Right lobe of liver (tissue), 6 donors: ENCODE results near the gene TMEM154. TPM values are rescaled to one million over a fixed set of nuclear protein-coding genes. Genes with fewer than 3 reads are reported as not detected.
A peak's percentile ranks its signal among the peaks of the same experiment; 100 is the strongest.

Source experiments
- ATAC-seq, 4 donors: fragments of 200-7000 bp; cut with Tn5 transposase; one replicate each; pipeline ENCODE4 v1.9.1; 2020; ENCODE audit warnings: mild to moderate bottlenecking in 4 of 4, moderate library complexity in 4 of 4
- DNase-seq, 3 donors: peaks; one replicate each; pipeline ENCODE4 v3.0.0-alpha.2; 2020
- H3K27ac ChIP-seq, 3 donors: fragments of 200-600 bp; one replicate each; pipeline ENCODE4 v1.8.0; 2022
- H3K27me3 ChIP-seq, 2 donors: fragments of 200-600 bp; one replicate each; pipeline ENCODE4 v1.8.0; 2022
- H3K36me3 ChIP-seq, 4 donors: fragments of 200-600 bp; sonication (generic) in 1 of 4; one replicate each; pipeline versions ENCODE4 v1.5.1 to v1.8.0; 2017 to 2022; ENCODE audit warnings: control low read depth in 1 of 4
- H3K4me1 ChIP-seq, 4 donors: fragments of 200-600 bp; sonication (generic) in 1 of 4; one replicate each; pipeline versions ENCODE4 v1.5.1 to v1.8.0; 2017 to 2022; ENCODE audit warnings: control low read depth in 1 of 4
- H3K4me3 ChIP-seq, 3 donors: fragments of 200-600 bp; one replicate each; pipeline ENCODE4 v1.8.0; 2022
- H3K9me3 ChIP-seq, 4 donors: fragments of 200-600 bp; sonication (generic) in 1 of 4; one replicate each; pipeline versions ENCODE4 v1.5.1 to v1.8.0; 2017 to 2022; ENCODE audit warnings: control low read depth in 1 of 4
- CTCF ChIP-seq, 4 donors: fragments of 200-600 bp in 3 of 4; fragments of 450-650 bp in 1 of 4; IDR thresholded peaks; one replicate each; pipeline versions ENCODE4 v1.5.1 to v1.8.0; 2016 to 2022; ENCODE audit warnings: antibody characterized with exemption in 4 of 4, mild to moderate bottlenecking in 2 of 4
- POLR2A ChIP-seq: fragments of 450-650 bp; IDR thresholded peaks from one replicate; pipeline ENCODE4 v1.6.1; 2017; ENCODE audit warnings: antibody characterized with exemption, mild to moderate bottlenecking
- WGBS: methylation state at CpG from one replicate; pipeline ENCODE4 v1.1.6; 2018; ENCODE audit warnings: low coverage, low lambda C conversion rate; ENCODE audit not compliant: insufficient coverage; ENCODE audit errors: missing lambda C conversion rate; 5-methylcytosine and 5-hydroxymethylcytosine counted together
- intact Hi-C, 2 donors: fragments of 100-400 bp; cut with DNase I; formaldehyde crosslinking; loops; one replicate each; pipeline versions ENCODE4 v1.11.2 to v1.14.1; 2022
- total RNA-seq, 6 experiments: library from RNA; depleted of rRNA in 2 of 6; stranded (reverse); fragments of >200 nt in 2 of 6; fragmentation: NEBNext Ultra II Directional in 3 of 6; extraction: Animal tissue kit (Norgen Biotek cat#: 25700) in 3 of 6; gene quantifications; one replicate each; pipeline versions ENCODE4 v1.1.0 to v1.2.4, GENCODE V29; 2016 to 2023
- donor health status: DM: no; HTN: yes; CAD: no.
- donor health status: DM: no; HTN: no; CAD: no.
- donor health status: DM: no; HTN: no; CAD: no.
- donor health status: DM: no; HTN: yes; CAD: no.
- donor health status: DM: no; HTN: yes; CAD: no.

The TMEM154 gene
- total RNA-seq, 6 experiments from 2014 or later = 0.64 to 6.7 (median 2.9) TPM

- DNase-seq = no peak
- H3K27me3 ChIP-seq = no peaks in the 10 kb centered on the region
- no peaks in the 10 kb centered on the region for H3K9me3 ChIP-seq
- no peak overlapping the region for H3K27ac ChIP-seq
- intact Hi-C loops = no loop called here
- H3K4me3 ChIP-seq = no peak overlapping the region
- TF ChIP-seq POLR2A = no peak
- no peak for TF ChIP-seq CTCF (IDR thresholded peaks at IDR 0.05)
- H3K4me1 ChIP-seq = no peaks in the 10 kb centered on the region
- H3K36me3 ChIP-seq = no peaks in the 10 kb centered on the region
- WGBS = 62% methylated on average over 11 of the region's 11 CpGs
- ATAC-seq = no peak
Observed at GRCh38 chr4:152594978-152595925, 84.5 kb downstream of the TMEM154 start.

- H3K27me3 ChIP-seq = no peaks in the 10 kb centered on the region
- H3K4me1 ChIP-seq = no peaks in the 10 kb centered on the region
- no peak for DNase-seq
- no peaks in the 10 kb centered on the region for H3K36me3 ChIP-seq
- no peak for ATAC-seq
- no peaks in the 10 kb centered on the region for H3K9me3 ChIP-seq
- H3K4me3 ChIP-seq = no peak overlapping the region
- H3K27ac ChIP-seq = no peak overlapping the region
- TF ChIP-seq POLR2A (no peak), CTCF (IDR thresholded peaks at IDR 0.05) (no peak)
- intact Hi-C loops = no loop called here
- 79% methylated on average over 2 of the region's 2 CpGs for WGBS
Observed at GRCh38 chr4:152594057-152594456, 85.7 kb downstream of the TMEM154 start.

GRCh38 chr4:152591876-152592275, 87.9 kb downstream of the TMEM154 start:
- TF ChIP-seq CTCF (IDR thresholded peaks at IDR 0.05) (no peak), POLR2A (no peak)
- ATAC-seq (no peak), DNase-seq (no peak)
- no peaks in the 10 kb centered on the region for H3K36me3 ChIP-seq
- intact Hi-C loops = no loop called here
- H3K4me1 ChIP-seq = no peaks in the 10 kb centered on the region
- no peak overlapping the region for H3K4me3 ChIP-seq
- no peak overlapping the region for H3K27ac ChIP-seq
- no peaks in the 10 kb centered on the region for H3K27me3 ChIP-seq
- no peaks in the 10 kb centered on the region for H3K9me3 ChIP-seq
- WGBS = 86% methylated on average over 6 of the region's 6 CpGs

- no peak overlapping the region for H3K4me3 ChIP-seq
- no peaks in the 10 kb centered on the region for H3K27me3 ChIP-seq
- H3K9me3 ChIP-seq = no peaks in the 10 kb centered on the region
- peaks cover 0 to 5% (median 0%) of the 10 kb centered on the region in 4 donors for H3K4me1 ChIP-seq
- H3K36me3 ChIP-seq = no peaks in the 10 kb centered on the region
- H3K27ac ChIP-seq = no peak overlapping the region
- intact Hi-C loops = no loop called here
- ATAC-seq (peak in 3 of 4 donors; percentile 21 to 47 (median 47)), DNase-seq (peak in 1 of 3 donors; percentile 29)
- TF ChIP-seq CTCF (IDR thresholded peaks at IDR 0.05) (no peak), POLR2A (no peak)
- WGBS = 7% methylated on average over 11 of the region's 13 CpGs
Observed at GRCh38 chr4:152591396-152591795, 88.4 kb downstream of the TMEM154 start.
